Psoas muscle (tissue), 8 donors: ENCODE results near the gene PUDP. TPM values are rescaled to one million over a fixed set of nuclear protein-coding genes. Genes with fewer than 3 reads are reported as not detected.
A peak's percentile ranks its signal among the peaks of the same experiment; 100 is the strongest.

Source experiments
- ATAC-seq, 4 donors: fragments of 200-7000 bp; cut with Tn5 transposase; one replicate each; pipeline ENCODE4 v1.9.1; 2020; ENCODE audit warnings: moderate library complexity in 3 of 4, mild to moderate bottlenecking in 2 of 4
- DNase-seq, 2 donors: peaks; one replicate each; pipeline ENCODE4 v3.0.0-alpha.2; 2020
- H3K27ac ChIP-seq: fragments of 200-600 bp; one replicate; pipeline ENCODE4 v1.8.0; 2022
- H3K27me3 ChIP-seq, 3 donors: fragments of 200-600 bp in 1 of 3; one replicate each; pipeline versions ENCODE4 v1.6.1 to v1.8.0; 2013 to 2022; ENCODE audit warnings: low read length in 2 of 3, mild to moderate bottlenecking in 2 of 3, moderate library complexity in 1 of 3; ENCODE audit not compliant: insufficient read depth in 3 of 3
- H3K36me3 ChIP-seq, 2 donors: fragments of 200-600 bp in 1 of 2; one replicate each; pipeline versions ENCODE4 v1.6.1 to v1.8.0; 2013 to 2022; ENCODE audit warnings: low read depth in 1 of 2, mild to moderate bottlenecking in 1 of 2, moderate library complexity in 1 of 2; ENCODE audit not compliant: insufficient read depth in 1 of 2
- H3K4me1 ChIP-seq: fragments of 200-600 bp; one replicate; pipeline ENCODE4 v1.8.0; 2022
- H3K4me3 ChIP-seq: fragments of 200-600 bp; one replicate; pipeline ENCODE4 v1.8.0; 2022; ENCODE audit warnings: mild to moderate bottlenecking
- H3K9me3 ChIP-seq: fragments of 200-600 bp; one replicate; pipeline ENCODE4 v1.8.0; 2022
- WGBS, 3 donors: extraction: QIAGEN DNeasy Blood & Tissue Kit; methylation state at CpG; one replicate each; pipeline versions ENCODE4 v1.1.6 to v1.1.7; 2013; 5-methylcytosine and 5-hydroxymethylcytosine counted together
- intact Hi-C, 2 donors: fragments of 100-400 bp; cut with DNase I; formaldehyde crosslinking; loops; one replicate each; pipeline versions ENCODE4 v1.11.0 to v1.14.2; 2022
- polyA plus RNA-seq, 3 donors: library from polyadenylated mRNA; stranded (reverse); fragments of 200-250 nt; gene quantifications; one replicate each; pipeline ENCODE4 v1.2.3, GENCODE V29; 2013
- total RNA-seq, 4 donors: library from RNA; stranded (reverse); fragmentation: NEBNext Ultra II Directional in 2 of 4; extraction: Animal tissue kit (Norgen Biotek cat#: 25700) in 2 of 4; gene quantifications; one replicate each; pipeline versions ENCODE4 v1.2.1 to v1.2.4, GENCODE V29; 2021 to 2023
- TF ChIP-seq, protein P1 (sequence below): fragments of 200-600 bp; IDR thresholded peaks from one replicate; pipeline ENCODE4 v1.8.0; 2022; ENCODE audit warnings: antibody characterized with exemption
- donor health status: healthy with polysubstance abuse.
- donor health status: DM: no; HTN: no; CAD: no; lungs with moderate emphysema.
- donor health status: Bipolar disorder and iron deficiency.
- donor health status: healthy.
- donor health status: DM: yes; HTN: yes; CAD: no.
- donor health status: DM: no; HTN: no; CAD: no.
- donor health status: DM: no; HTN: no; CAD: no.
- donor health status: DM: yes; HTN: yes; CAD: no.

The PUDP gene
- total and polyA plus RNA-seq, 7 donors: 17.2 to 34.0 (median 21.4) TPM

DNA sequence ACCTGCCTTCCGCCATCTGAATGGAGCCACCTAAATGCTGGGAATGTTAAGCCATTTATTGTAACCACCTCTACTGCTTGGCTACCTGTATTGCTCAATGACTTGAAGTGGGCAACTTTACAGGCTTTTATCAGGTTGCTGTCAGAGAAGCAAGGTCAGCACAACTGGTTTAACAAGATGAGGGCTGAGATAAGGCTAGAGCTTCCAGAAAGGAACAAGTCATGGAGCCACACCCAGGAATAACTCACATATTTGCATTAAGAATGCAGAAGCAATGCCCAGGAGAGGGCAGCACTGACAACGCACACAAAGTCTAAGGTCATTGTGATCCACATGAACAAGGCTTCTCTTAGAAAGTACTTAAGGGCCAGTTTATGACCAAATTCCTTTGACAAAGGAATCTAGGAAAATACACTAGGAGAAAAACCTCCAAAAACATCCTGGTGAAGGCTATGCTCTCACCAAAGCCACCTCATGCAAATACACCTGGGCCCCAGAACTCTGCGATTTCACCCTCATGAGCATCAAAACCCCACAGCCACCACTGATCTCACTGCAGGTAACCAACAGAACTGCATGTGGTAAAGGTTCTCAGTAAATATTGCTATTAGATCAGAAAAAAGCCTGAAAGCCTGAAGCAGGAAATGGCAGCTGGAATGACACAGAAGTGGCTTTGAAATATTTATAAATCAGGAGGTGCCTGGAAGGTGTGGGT, 15.5 kb downstream of the PUDP start:
- intact Hi-C loops: no loop called here
- WGBS, 3 donors: 68 to 76% (median 73%) methylated on average over 3 of the region's 3 CpGs
- ATAC-seq: peak; percentile 38 to 81 (median 63)

GRCh38 chrX:7131621-7132020, 16.3 kb downstream of the PUDP start:
- TF ChIP-seq, protein P1, sequence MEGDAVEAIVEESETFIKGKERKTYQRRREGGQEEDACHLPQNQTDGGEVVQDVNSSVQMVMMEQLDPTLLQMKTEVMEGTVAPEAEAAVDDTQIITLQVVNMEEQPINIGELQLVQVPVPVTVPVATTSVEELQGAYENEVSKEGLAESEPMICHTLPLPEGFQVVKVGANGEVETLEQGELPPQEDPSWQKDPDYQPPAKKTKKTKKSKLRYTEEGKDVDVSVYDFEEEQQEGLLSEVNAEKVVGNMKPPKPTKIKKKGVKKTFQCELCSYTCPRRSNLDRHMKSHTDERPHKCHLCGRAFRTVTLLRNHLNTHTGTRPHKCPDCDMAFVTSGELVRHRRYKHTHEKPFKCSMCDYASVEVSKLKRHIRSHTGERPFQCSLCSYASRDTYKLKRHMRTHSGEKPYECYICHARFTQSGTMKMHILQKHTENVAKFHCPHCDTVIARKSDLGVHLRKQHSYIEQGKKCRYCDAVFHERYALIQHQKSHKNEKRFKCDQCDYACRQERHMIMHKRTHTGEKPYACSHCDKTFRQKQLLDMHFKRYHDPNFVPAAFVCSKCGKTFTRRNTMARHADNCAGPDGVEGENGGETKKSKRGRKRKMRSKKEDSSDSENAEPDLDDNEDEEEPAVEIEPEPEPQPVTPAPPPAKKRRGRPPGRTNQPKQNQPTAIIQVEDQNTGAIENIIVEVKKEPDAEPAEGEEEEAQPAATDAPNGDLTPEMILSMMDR: no peak
- WGBS, 3 donors: 86 to 91% (median 89%) methylated on average over 12 to 13 of the region's 13 CpGs
- Histone ChIP-seq H3K9me3 (no peaks in the 10 kb centered on the region), H3K27ac (no peak overlapping the region), H3K36me3 (no peaks in the 10 kb centered on the region), H3K27me3 (no peaks in the 10 kb centered on the region), H3K4me3 (no peak overlapping the region), H3K4me1 (peaks cover 31% of the 10 kb centered on the region)
- ATAC-seq (no peak), DNase-seq (no peak)
- intact Hi-C loops: no loop called here

More for the DNA sequence above, 15.5 kb downstream of the PUDP start:
- Histone ChIP-seq H3K4me3 (no peak overlapping the region), H3K27ac (peak overlapping the region; percentile 60), H3K27me3 (no peaks in the 10 kb centered on the region), H3K36me3 (no peaks in the 10 kb centered on the region), H3K9me3 (no peaks in the 10 kb centered on the region), H3K4me1 (peaks cover 23% of the 10 kb centered on the region)
- TF ChIP-seq, protein P1: peak; percentile 38
- no peak for DNase-seq

DNA sequence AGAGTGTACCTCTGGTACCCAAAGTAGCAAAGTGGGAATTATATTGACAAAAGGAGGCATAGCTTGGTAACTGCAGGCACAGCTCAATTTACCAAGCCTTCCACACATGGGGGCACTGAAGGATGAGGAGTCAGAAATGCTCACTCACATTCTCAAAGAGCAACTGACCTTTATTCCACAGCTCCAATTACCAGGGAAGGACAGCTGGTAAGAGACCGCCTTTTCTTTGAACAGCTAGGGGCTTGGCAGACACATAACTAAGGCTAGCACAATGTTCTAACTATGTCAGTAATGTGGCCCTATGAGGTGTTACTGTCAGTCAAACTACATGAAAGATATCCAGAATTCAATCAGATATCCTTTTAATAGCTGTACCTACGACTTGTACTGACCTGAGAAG, 20.9 kb downstream of the PUDP start:
- H3K27ac ChIP-seq: peak overlapping the region; percentile 46
- H3K4me1 ChIP-seq: peaks cover 18% of the 10 kb centered on the region
- H3K27me3 ChIP-seq: no peaks in the 10 kb centered on the region
- intact Hi-C loops: no loop called here
- no peaks in the 10 kb centered on the region for H3K36me3 ChIP-seq
- H3K4me3 ChIP-seq: no peak overlapping the region
- WGBS, 3 donors: 26 to 50% (median 44%) methylated on average over 2 of the region's 2 CpGs
- ATAC-seq (peak; percentile 96 to 98 (median 97)), DNase-seq (no peak)
- TF ChIP-seq, protein P1: no peak
- H3K9me3 ChIP-seq: no peaks in the 10 kb centered on the region

- Histone ChIP-seq H3K4me1 (peaks cover 46% of the 10 kb centered on the region), H3K9me3 (no peaks in the 10 kb centered on the region), H3K4me3 (no peak overlapping the region), H3K27me3 (no peaks in the 10 kb centered on the region), H3K36me3 (no peaks in the 10 kb centered on the region), H3K27ac (no peak overlapping the region)
- no peak for DNase-seq
- intact Hi-C loops: no loop called here
- 21 to 30% (median 28%) methylated on average over 2 of the region's 2 CpGs for WGBS, 3 donors
- ATAC-seq: peak in 1 of 4 donors; percentile 44
- TF ChIP-seq, protein P1: no peak
Observed at GRCh38 chrX:7120878-7121219, 27.1 kb downstream of the PUDP start.
